ENCODE data around the gene TSPAN15. TPM values are rescaled to one million over a fixed set of nuclear protein-coding genes. Genes with fewer than 3 reads are reported as not detected.

The TSPAN15 gene
- polyA plus RNA-seq, 1 donor (not counting 4 experiments of a cell fraction or from before 2014, with no cell fraction given): 2.1 TPM

- Histone ChIP-seq H4K20me1 (ENCODE audit: control insufficient read depth, extremely low read depth, insufficient read depth, low read length) (no peaks in the 10 kb centered on the region), H3K4me3 (ENCODE audit: control insufficient read depth in 2 of 3, extremely low read depth in 1 of 3, insufficient read depth in 2 of 3, low read depth in 1 of 3, low read length in 3 of 3) (no peak overlapping the region), H2AFZ (ENCODE audit: control insufficient read depth, low read length) (no peak overlapping the region), H3K9me1 (ENCODE audit: control insufficient read depth, extremely low read depth, insufficient read depth, low read length) (no peaks in the 10 kb centered on the region), H3K9me3 (ENCODE audit: control insufficient read depth, low read depth, low read length) (no peaks in the 10 kb centered on the region), H3K4me1 (ENCODE audit: control insufficient read depth, extremely low read depth, insufficient read depth, low read length) (peaks cover 5% of the 10 kb centered on the region), H3K36me3 (ENCODE audit: control insufficient read depth in 2 of 2, extremely low read depth in 1 of 2, insufficient read depth in 2 of 2, low read length in 2 of 2) (no peaks in the 10 kb centered on the region), H3K4me2 (ENCODE audit: control insufficient read depth, extremely low read depth, insufficient read depth, low read depth, low read length) (no peak overlapping the region), H3K27ac (ENCODE audit: control insufficient read depth, insufficient read depth, low read length) (no peak overlapping the region), H3K79me2 (ENCODE audit: control insufficient read depth, insufficient read depth, low read length) (no peaks in the 10 kb centered on the region), H3K27me3 (ENCODE audit: control insufficient read depth, extremely low read depth, insufficient read depth, low read length) (peaks cover 4% of the 10 kb centered on the region), H3K9ac (ENCODE audit: control insufficient read depth, extremely low read depth, insufficient read depth, low read length) (no peak overlapping the region)
- DNase-seq (ENCODE audit: low read depth, low spot score) (no peak), FAIRE-seq (no peak)
- dilution Hi-C loops (cut with MboI; ENCODE audit: extremely low pct_ligation_motif_present, low sequenced_read_pairs): no loop called here
- TF ChIP-seq, protein P1, sequence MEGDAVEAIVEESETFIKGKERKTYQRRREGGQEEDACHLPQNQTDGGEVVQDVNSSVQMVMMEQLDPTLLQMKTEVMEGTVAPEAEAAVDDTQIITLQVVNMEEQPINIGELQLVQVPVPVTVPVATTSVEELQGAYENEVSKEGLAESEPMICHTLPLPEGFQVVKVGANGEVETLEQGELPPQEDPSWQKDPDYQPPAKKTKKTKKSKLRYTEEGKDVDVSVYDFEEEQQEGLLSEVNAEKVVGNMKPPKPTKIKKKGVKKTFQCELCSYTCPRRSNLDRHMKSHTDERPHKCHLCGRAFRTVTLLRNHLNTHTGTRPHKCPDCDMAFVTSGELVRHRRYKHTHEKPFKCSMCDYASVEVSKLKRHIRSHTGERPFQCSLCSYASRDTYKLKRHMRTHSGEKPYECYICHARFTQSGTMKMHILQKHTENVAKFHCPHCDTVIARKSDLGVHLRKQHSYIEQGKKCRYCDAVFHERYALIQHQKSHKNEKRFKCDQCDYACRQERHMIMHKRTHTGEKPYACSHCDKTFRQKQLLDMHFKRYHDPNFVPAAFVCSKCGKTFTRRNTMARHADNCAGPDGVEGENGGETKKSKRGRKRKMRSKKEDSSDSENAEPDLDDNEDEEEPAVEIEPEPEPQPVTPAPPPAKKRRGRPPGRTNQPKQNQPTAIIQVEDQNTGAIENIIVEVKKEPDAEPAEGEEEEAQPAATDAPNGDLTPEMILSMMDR (optimal IDR thresholded peaks at IDR 0.05 in 1 of 3, IDR thresholded peaks at IDR 0.05 in 1 of 3, conservative IDR thresholded peaks at IDR 0.05 in 1 of 3; ENCODE audit: extremely low read depth in 1 of 3, insufficient read depth in 2 of 3, low read length in 3 of 3): no peak
- no peak for TF ChIP-seq EZH2 (IDR thresholded peaks at IDR 0.05; ENCODE audit: low read length)
Measured at GRCh38 chr10:69502589-69502988, 51.3 kb downstream of the TSPAN15 start.

GRCh38 chr10:69503001-69503895 lies 52.0 kb downstream of the TSPAN15 start:
- peaks cover 4% of the 10 kb centered on the region for H3K27me3 ChIP-seq (ENCODE audit: control insufficient read depth, extremely low read depth, insufficient read depth, low read length)
- peaks cover 10% of the 10 kb centered on the region for H3K4me1 ChIP-seq (ENCODE audit: control insufficient read depth, extremely low read depth, insufficient read depth, low read length)
- no peak overlapping the region for H3K4me3 ChIP-seq (ENCODE audit: control insufficient read depth in 2 of 3, extremely low read depth in 1 of 3, insufficient read depth in 2 of 3, low read depth in 1 of 3, low read length in 3 of 3)
- no peaks in the 10 kb centered on the region for H3K9me3 ChIP-seq (ENCODE audit: control insufficient read depth, low read depth, low read length)
- DNase-seq (ENCODE audit: low read depth, low spot score): no peak
- no peak overlapping the region for H3K9ac ChIP-seq (ENCODE audit: control insufficient read depth, extremely low read depth, insufficient read depth, low read length)
- H3K4me2 ChIP-seq (ENCODE audit: control insufficient read depth, extremely low read depth, insufficient read depth, low read depth, low read length): no peak overlapping the region
- no peak for FAIRE-seq
- H3K79me2 ChIP-seq (ENCODE audit: control insufficient read depth, insufficient read depth, low read length): no peaks in the 10 kb centered on the region
- no peaks in the 10 kb centered on the region for H3K9me1 ChIP-seq (ENCODE audit: control insufficient read depth, extremely low read depth, insufficient read depth, low read length)
- TF ChIP-seq EZH2 (IDR thresholded peaks at IDR 0.05; ENCODE audit: low read length): no peak
- TF ChIP-seq, protein P1 (optimal IDR thresholded peaks at IDR 0.05 in 1 of 3, IDR thresholded peaks at IDR 0.05 in 1 of 3, conservative IDR thresholded peaks at IDR 0.05 in 1 of 3; ENCODE audit: extremely low read depth in 1 of 3, insufficient read depth in 2 of 3, low read length in 3 of 3): no peak
- no peaks in the 10 kb centered on the region for H4K20me1 ChIP-seq (ENCODE audit: control insufficient read depth, extremely low read depth, insufficient read depth, low read length)
- dilution Hi-C loops (cut with MboI; ENCODE audit: extremely low pct_ligation_motif_present, low sequenced_read_pairs): no loop called here
- no peak overlapping the region for H2AFZ ChIP-seq (ENCODE audit: control insufficient read depth, low read length)
- no peak overlapping the region for H3K27ac ChIP-seq (ENCODE audit: control insufficient read depth, insufficient read depth, low read length)
- H3K36me3 ChIP-seq (ENCODE audit: control insufficient read depth in 2 of 2, extremely low read depth in 1 of 2, insufficient read depth in 2 of 2, low read length in 2 of 2): no peaks in the 10 kb centered on the region
